Progenitor cell of endocrine pancreas (in vitro differentiated cells): ENCODE results near the gene DNAJA4. TPM values are rescaled to one million over a fixed set of nuclear protein-coding genes. Genes with fewer than 3 reads are reported as not detected.

ENCODE experiments used
- DNase-seq: peaks from one replicate; pipeline ENCODE4 v3.0.0; 2021; ENCODE audit warnings: low spot score; ENCODE audit not compliant: unreplicated experiment
- H3K27ac Mint-ChIP-seq: 2 replicates; pipeline ENCODE4 v1.8.0; 2021; ENCODE audit warnings: mild to moderate bottlenecking, moderate library complexity, mixed read lengths
- H3K27me3 Mint-ChIP-seq: 2 replicates; pipeline ENCODE4 v1.8.0; 2021; ENCODE audit warnings: mixed read lengths
- H3K36me3 Mint-ChIP-seq: 2 replicates; pipeline ENCODE4 v1.8.0; 2022; ENCODE audit warnings: mixed read lengths; ENCODE audit not compliant: insufficient read depth
- H3K4me1 Mint-ChIP-seq: 2 replicates; pipeline ENCODE4 v1.8.0; 2021; ENCODE audit warnings: low read depth, mixed read lengths
- H3K4me3 Mint-ChIP-seq: 2 replicates; pipeline ENCODE4 v1.8.0; 2021; ENCODE audit warnings: low read depth, mild to moderate bottlenecking, moderate library complexity, mixed read lengths
- H3K9me3 Mint-ChIP-seq: 2 replicates; pipeline ENCODE4 v1.8.0; 2021; ENCODE audit warnings: low read depth, mixed read lengths
- CTCF ChIP-seq: fragments of 200-600 bp; sonication (generic); IDR thresholded peaks from one replicate; pipeline ENCODE4 v1.5.0; 2021; ENCODE audit warnings: antibody characterized with exemption, mild to moderate bottlenecking; ENCODE audit not compliant: unreplicated experiment
- total RNA-seq: library from RNA; stranded (reverse); gene quantifications from 2 replicates; pipeline ENCODE4 v1.2.1, GENCODE V29; 2021

DNAJA4 gene
- total RNA-seq, 1 donor from 2014 or later: 4.8 TPM

- Mint-ChIP-seq H3K4me3 (no peak overlapping the region), H3K9me3 (no peaks in the 10 kb centered on the region), H3K4me1 (no peaks in the 10 kb centered on the region), H3K27me3 (peaks cover 10% of the 10 kb centered on the region), H3K27ac (no peak overlapping the region), H3K36me3 (no peaks in the 10 kb centered on the region)
- no peak for DNase-seq
- TF ChIP-seq CTCF: no peak
These were observed 5.1 kb upstream of the DNAJA4 start for GRCh38 chr15:78259232-78259631.

GRCh38 chr15:78260489-78260888 is 3.9 kb upstream of the DNAJA4 start:
- no peaks in the 10 kb centered on the region for H3K4me1 Mint-ChIP-seq
- peaks cover 12% of the 10 kb centered on the region for H3K27me3 Mint-ChIP-seq
- no peaks in the 10 kb centered on the region for H3K36me3 Mint-ChIP-seq
- no peak for DNase-seq
- H3K9me3 Mint-ChIP-seq: no peaks in the 10 kb centered on the region
- TF ChIP-seq CTCF: no peak
- no peak overlapping the region for H3K4me3 Mint-ChIP-seq
- H3K27ac Mint-ChIP-seq: no peak overlapping the region

- Mint-ChIP-seq H3K4me1 (no peaks in the 10 kb centered on the region), H3K36me3 (no peaks in the 10 kb centered on the region), H3K9me3 (no peaks in the 10 kb centered on the region), H3K27me3 (peaks cover 16% of the 10 kb centered on the region), H3K27ac (no peak overlapping the region), H3K4me3 (no peak overlapping the region)
- no peak for DNase-seq
- TF ChIP-seq CTCF: no peak
These were observed 3.3 kb upstream of the DNAJA4 start for GRCh38 chr15:78261062-78261461.

- no peaks in the 10 kb centered on the region for H3K9me3 Mint-ChIP-seq
- H3K4me1 Mint-ChIP-seq: no peaks in the 10 kb centered on the region
- TF ChIP-seq CTCF: no peak
- no peak overlapping the region for H3K4me3 Mint-ChIP-seq
- no peaks in the 10 kb centered on the region for H3K36me3 Mint-ChIP-seq
- no peak overlapping the region for H3K27ac Mint-ChIP-seq
- H3K27me3 Mint-ChIP-seq: peaks cover 13% of the 10 kb centered on the region
- no peak for DNase-seq
These were observed 996 bp upstream of the DNAJA4 start for GRCh38 chr15:78263351-78263781.

GRCh38 chr15:78263907-78264303 is 457 bp upstream of the DNAJA4 start:
- H3K4me3 Mint-ChIP-seq: no peak overlapping the region
- TF ChIP-seq CTCF: no peak
- H3K4me1 Mint-ChIP-seq: no peaks in the 10 kb centered on the region
- H3K27me3 Mint-ChIP-seq: peaks cover 11% of the 10 kb centered on the region
- H3K9me3 Mint-ChIP-seq: no peaks in the 10 kb centered on the region
- DNase-seq: no peak
- no peak overlapping the region for H3K27ac Mint-ChIP-seq
- H3K36me3 Mint-ChIP-seq: no peaks in the 10 kb centered on the region
